Osteocyte (in vitro differentiated cells): ENCODE results near the gene ATP10B. TPM values are rescaled to one million over a fixed set of nuclear protein-coding genes. Genes with fewer than 3 reads are reported as not detected.

Source experiments
- DNase-seq: peaks from one replicate; pipeline ENCODE4 v3.0.0; 2021; ENCODE audit warnings: mixed read lengths; ENCODE audit not compliant: unreplicated experiment; ENCODE audit errors: extremely low spot score
- H3K27ac Mint-ChIP-seq: one replicate; pipeline ENCODE4 v1.8.0; 2021; ENCODE audit warnings: mild to moderate bottlenecking, mixed read lengths; ENCODE audit not compliant: unreplicated experiment
- H3K27me3 Mint-ChIP-seq: one replicate; pipeline ENCODE4 v1.8.0; 2021; ENCODE audit warnings: mixed read lengths; ENCODE audit not compliant: unreplicated experiment
- H3K36me3 Mint-ChIP-seq: one replicate; pipeline ENCODE4 v1.8.0; 2021; ENCODE audit warnings: mixed read lengths; ENCODE audit not compliant: unreplicated experiment
- H3K4me1 Mint-ChIP-seq: one replicate; pipeline ENCODE4 v1.8.0; 2021; ENCODE audit warnings: mixed read lengths; ENCODE audit not compliant: unreplicated experiment
- H3K4me3 Mint-ChIP-seq: one replicate; pipeline ENCODE4 v1.8.0; 2021; ENCODE audit warnings: mild to moderate bottlenecking, moderate library complexity, mixed read lengths; ENCODE audit not compliant: unreplicated experiment
- H3K9me3 Mint-ChIP-seq: one replicate; pipeline ENCODE4 v1.8.0; 2021; ENCODE audit warnings: mixed read lengths; ENCODE audit not compliant: unreplicated experiment
- CTCF ChIP-seq: fragments of 200-600 bp; sonication (generic); IDR thresholded peaks from 2 replicates; pipeline ENCODE4 v1.5.0; 2021; ENCODE audit warnings: antibody characterized with exemption, mild to moderate bottlenecking, moderate library complexity
- total RNA-seq: library from RNA; stranded (reverse); gene quantifications from 2 replicates; pipeline ENCODE4 v1.2.1, GENCODE V29; 2021

Gene ATP10B
- total RNA-seq, 1 donor from 2014 or later: not detected

GRCh38 chr5:160555971-160556631 lies 295.9 kb downstream of the ATP10B start:
- DNase-seq: no peak
- no peak for TF ChIP-seq CTCF
- no peaks in the 10 kb centered on the region for H3K9me3 Mint-ChIP-seq
- no peak overlapping the region for H3K27ac Mint-ChIP-seq
- H3K36me3 Mint-ChIP-seq: no peaks in the 10 kb centered on the region
- no peak overlapping the region for H3K4me3 Mint-ChIP-seq
- no peaks in the 10 kb centered on the region for H3K27me3 Mint-ChIP-seq
- no peaks in the 10 kb centered on the region for H3K4me1 Mint-ChIP-seq

- Mint-ChIP-seq H3K27ac (no peak overlapping the region), H3K4me3 (no peak overlapping the region), H3K4me1 (no peaks in the 10 kb centered on the region), H3K36me3 (no peaks in the 10 kb centered on the region), H3K9me3 (no peaks in the 10 kb centered on the region), H3K27me3 (no peaks in the 10 kb centered on the region)
- no peak for TF ChIP-seq CTCF
- DNase-seq: no peak
Observed at GRCh38 chr5:160555581-160555970, 296.4 kb downstream of the ATP10B start.

GRCh38 chr5:160550075-160550474 lies 301.9 kb downstream of the ATP10B start:
- Mint-ChIP-seq H3K4me1 (no peaks in the 10 kb centered on the region), H3K27me3 (no peaks in the 10 kb centered on the region), H3K36me3 (no peaks in the 10 kb centered on the region), H3K27ac (no peak overlapping the region), H3K4me3 (no peak overlapping the region), H3K9me3 (no peaks in the 10 kb centered on the region)
- DNase-seq: no peak
- TF ChIP-seq CTCF: no peak

DNA sequence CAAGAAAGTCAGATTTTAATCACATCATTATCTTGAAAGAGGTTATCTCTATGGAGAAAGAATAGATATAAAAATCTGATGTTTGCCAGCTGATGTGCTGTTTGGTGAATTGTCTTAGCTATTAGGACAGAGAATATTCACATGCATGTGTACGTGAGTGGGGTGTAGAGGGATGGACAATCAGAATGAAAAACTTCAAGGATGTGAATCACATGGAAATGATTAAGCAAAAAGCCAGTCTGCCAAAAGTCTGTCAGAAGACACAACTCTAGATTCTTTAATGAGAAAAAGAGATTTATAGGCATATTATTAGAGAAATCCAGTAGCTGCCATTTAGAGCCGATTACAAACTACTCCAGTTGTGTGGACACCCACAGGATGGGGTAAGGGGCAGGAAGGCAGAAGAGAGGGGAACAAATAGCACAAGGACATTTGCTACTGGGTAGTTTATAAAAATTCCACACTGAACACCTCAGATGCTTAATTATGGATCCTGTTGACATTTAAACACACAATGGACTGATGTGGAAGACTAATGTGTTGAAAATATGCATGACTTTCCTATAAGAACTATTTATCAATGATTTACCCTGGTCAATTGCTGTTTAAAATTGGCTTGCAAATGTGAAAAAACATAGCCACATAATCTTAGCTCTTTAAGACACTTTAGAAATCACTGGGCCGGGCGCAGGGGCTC lies 302.9 kb downstream of the ATP10B start:
- no peak for DNase-seq
- Mint-ChIP-seq H3K9me3 (no peaks in the 10 kb centered on the region), H3K27me3 (no peaks in the 10 kb centered on the region), H3K27ac (no peak overlapping the region), H3K4me1 (no peaks in the 10 kb centered on the region), H3K36me3 (no peaks in the 10 kb centered on the region), H3K4me3 (no peak overlapping the region)
- TF ChIP-seq CTCF: no peak

DNA sequence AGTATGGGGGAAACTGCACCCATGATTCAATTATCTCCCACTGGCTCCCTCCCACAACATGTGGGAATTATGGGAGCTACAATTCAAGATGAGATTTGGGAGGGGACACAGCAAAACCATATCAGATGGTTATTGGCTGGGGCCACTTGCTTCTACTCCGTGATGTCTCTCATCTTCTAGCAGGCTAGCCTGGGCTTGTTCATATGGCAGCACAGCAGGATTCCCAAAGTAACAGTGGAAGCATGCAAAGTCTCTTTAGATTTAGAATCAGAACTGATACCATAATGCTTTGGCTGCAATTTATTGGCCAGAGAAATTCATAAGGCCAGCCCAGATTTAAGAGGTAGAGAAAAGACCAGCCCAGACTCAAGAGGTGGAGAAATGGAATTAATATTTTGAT lies 304.1 kb downstream of the ATP10B start:
- H3K36me3 Mint-ChIP-seq: no peaks in the 10 kb centered on the region
- H3K27me3 Mint-ChIP-seq: no peaks in the 10 kb centered on the region
- no peak for DNase-seq
- no peaks in the 10 kb centered on the region for H3K9me3 Mint-ChIP-seq
- no peak for TF ChIP-seq CTCF
- no peak overlapping the region for H3K27ac Mint-ChIP-seq
- no peak overlapping the region for H3K4me3 Mint-ChIP-seq
- no peaks in the 10 kb centered on the region for H3K4me1 Mint-ChIP-seq
